ENCODE measurements around the gene FAM53A. TPM values are rescaled to one million over a fixed set of nuclear protein-coding genes. Genes with fewer than 3 reads are reported as not detected.
A peak's percentile ranks its signal among the peaks of the same experiment; 100 is the strongest.

Gene FAM53A
- total RNA-seq, 2 donors from 2014 or later = 1.5 to 1.7 TPM

DNA sequence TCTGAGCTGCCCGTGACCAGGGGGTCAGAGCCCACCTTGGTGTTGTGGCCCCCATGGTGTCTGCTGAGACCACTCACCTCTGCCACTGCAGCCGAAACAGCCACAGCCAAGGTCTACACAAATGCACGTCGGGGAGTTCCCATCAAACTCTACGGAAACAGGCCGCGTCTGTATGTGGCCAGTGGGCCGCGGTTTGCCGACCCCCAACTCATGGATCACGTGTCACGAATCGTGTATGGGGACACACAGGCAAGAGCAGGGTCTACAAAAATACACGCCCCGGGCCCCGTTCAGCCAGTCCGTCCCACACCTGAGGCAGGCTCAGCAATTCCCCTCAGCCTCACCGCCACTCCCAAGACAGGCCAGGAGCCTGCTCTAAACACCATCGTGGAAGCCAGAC lies 53.8 kb downstream of the FAM53A start:
- intact Hi-C loops (cut with DNase I) = no loop called here
- no peak for DNase-seq (ENCODE audit: low spot score)

DNA sequence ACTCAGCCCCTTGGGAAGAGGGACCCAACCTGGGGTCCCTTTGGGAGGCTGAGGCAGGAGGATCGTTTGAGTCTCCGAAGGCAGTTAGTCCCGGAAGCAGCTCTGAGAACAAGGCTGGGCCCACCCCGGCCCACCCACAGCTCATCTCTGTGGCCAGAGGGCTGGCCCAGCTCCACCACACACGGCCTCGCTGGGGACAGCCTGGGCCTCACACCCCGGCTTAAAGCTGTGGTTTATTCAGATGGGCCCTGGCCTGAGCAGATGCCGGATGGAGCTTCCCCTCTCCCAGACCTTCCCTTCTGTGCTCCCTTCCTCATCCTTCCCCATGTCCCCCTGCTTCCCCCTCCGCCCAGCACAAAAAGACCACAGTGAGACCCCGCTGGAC lies 54.4 kb downstream of the FAM53A start:
- intact Hi-C loops (cut with DNase I) = loop anchor here (5.0 to 10.0 kb wide), 2 partner anchors 272 to 275 kb away; no protein-coding TSS in a partner anchor
- DNase-seq (ENCODE audit: low spot score) = no peak

DNA sequence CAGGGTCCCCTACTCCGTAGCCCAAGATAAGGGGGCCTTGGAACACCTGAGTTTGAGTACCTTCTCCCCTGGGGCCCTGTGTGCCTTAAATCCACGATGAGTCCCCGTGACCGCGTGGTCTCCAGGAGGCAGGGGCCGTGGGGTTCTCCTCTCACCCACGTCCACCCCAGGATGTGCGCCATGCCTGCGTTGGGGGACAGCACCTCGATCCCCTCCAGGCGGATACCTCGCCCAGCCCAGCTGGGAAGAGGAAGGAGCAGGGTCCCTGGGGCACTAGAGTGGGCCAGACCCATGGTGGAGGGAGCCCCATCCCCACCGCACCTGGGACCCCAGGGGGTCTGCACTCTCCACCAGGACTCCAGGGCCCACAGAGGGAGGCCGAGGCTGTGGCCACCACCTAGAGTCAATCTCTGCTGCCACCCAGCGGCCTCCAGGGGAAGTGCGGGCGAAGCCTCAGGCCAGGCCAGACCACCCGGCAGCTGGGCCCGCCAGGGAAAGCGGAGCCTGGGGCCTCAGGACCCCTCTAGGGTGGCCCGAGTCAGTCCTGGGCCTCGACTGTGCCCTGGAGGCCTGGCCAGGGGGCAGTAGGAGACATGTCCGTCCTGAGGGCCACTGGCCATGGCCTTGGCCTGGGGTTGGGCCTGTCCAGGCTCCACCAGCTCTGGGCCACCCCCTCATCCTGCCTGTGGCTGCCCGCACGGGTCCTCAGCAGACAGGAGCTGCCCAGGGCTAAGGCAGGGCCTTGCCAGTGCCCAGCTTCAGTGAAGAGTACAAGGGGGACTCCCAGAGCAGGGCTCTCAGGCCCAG lies 55.0 kb downstream of the FAM53A start:
- DNase-seq (ENCODE audit: low spot score) = peak; percentile 90
- intact Hi-C loops (cut with DNase I) = loop anchor here (5.0 to 10.0 kb wide), 2 partner anchors 272 to 274 kb away; no protein-coding TSS in a partner anchor

DNA sequence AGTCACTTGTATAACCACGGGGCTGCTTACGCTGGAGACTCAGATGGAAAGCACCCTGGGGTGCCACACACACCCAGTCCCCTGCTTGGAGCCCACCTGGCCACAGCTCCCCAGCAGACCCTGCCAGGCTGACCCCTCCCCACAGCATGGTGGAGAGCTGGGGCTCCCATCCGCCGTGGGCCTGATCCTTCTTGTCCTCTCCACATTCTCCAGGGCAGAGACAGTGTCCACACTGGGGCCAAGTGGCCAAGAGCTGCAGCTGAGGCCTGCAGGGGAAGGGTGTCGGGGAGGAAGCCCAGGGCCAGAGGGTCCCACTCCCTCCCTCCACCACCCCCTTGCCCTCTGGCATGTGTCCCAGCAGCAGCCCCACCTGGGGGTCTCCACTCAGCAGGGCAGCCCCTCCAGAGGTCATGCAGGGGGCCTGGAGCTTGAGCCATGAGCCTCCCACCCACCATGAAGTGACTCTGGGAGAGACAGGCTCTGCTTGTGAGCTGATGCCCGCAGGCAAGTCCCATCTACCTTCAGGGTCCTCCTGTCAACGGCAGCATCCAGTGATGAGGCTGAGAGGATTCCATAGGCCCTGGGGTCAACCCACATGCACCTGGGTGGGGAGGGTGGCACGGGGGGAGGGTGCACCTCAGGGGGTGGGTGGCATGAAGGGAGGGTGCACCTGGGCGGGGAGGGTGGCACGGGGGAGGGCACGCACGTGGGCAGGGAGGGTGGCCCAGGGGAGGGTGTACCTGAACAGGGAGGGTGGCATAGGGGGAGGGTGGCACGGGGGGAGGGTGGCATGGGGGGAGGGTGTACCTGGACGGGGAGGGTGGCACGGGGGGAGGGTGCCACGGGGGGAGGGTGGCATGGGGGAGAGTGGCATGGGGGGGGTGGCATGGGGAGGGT lies 56.4 kb downstream of the FAM53A start:
- intact Hi-C loops (cut with DNase I) = loop anchor here (5.0 to 10.0 kb wide), 2 partner anchors 270 to 273 kb away; no protein-coding TSS in a partner anchor
- no peak for DNase-seq (ENCODE audit: low spot score)

DNA sequence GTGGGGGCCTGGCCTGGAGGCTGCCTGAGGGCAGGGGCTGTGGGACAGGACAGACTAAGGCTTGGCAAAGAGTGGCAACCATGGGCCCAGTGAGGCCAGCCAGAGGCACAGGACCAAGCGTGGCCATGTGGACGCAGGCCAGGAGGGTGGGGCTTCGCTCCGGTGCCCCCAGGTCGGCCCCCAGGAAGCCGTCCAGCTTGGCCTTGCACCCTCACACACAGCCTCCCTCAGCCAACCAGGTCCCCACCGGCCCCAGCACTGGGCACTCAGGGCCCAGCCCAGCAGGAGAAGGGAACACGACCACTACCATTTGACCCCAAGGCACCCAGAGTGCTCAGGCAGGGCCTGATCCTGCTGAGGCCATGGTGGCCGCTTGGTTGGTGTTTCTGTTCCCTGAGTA lies 57.2 kb downstream of the FAM53A start:
- no peak for DNase-seq (ENCODE audit: low spot score)
- intact Hi-C loops (cut with DNase I) = loop anchor here (5.0 to 10.0 kb wide), 2 partner anchors 270 to 272 kb away; no protein-coding TSS in a partner anchor

DNA sequence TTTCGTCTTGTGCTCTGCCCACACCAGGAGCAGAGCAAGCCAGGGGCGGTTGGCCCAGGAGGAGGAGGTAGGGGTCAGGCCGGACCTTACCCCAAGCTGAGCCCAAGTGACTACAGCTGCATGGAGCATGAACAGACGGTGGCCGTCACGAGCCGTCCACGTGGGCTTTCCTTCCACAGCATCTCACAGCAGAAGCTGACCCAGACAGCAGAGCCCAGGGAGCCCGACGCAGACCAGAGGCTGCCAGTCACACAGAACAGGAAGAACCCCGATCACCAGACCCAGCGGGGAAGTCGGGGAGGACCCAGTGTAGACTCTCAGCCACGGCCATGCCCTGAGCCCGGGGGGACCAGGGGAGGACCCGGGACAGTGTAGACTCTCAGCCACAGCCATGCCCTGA lies 58.0 kb downstream of the FAM53A start:
- intact Hi-C loops (cut with DNase I) = loop anchor here (5.0 to 10.0 kb wide), 2 partner anchors 269 to 271 kb away; no protein-coding TSS in a partner anchor
- DNase-seq (ENCODE audit: low spot score) = no peak

DNA sequence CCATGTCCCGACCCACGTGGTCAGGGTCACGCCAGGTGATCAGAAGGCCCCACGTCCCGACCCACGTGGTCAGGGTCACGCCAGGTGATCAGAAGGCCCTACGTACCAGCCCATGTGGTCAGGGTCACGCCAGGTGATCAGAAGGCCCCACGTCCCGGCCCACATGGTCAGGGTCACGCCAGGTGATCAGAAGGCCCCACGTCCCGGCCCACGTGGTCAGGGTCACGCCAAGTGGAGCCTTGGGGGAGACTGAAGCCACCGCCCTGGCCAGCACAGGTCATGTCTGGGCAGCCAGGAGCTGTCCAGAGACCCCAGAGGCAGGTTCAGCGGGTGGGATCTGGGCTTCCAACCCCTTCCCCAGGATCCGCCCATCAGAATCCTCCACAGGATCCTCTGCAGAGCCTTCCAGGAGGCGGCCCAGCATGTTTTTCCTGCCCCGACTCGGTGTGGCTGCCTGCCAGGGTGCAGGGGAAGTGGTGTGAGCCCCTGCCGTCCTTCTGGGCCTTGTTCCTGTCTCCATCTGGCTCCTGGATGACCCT lies 58.4 kb downstream of the FAM53A start:
- intact Hi-C loops (cut with DNase I) = loop anchor here (5.0 to 10.0 kb wide), 2 partner anchors 268 to 271 kb away; no protein-coding TSS in a partner anchor
- no peak for DNase-seq (ENCODE audit: low spot score)

DNA sequence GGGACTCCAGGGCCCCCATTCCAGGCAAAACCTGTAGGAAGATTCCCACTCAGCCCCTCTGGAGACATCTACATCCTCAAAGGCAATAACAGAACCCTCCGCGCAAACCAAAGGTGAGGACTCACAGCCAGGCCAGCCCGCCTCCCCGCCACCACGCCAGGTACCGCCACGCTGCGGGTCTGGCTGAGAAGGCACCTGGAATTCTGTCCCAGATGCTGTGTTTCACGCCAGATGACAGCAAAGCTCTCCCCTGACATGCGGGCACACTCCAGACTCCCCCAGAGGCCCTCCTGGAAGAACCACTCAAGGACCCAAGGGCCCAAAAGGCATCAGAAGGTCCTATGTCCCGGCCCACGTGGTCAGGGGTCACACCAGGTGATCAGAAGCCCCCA lies 59.6 kb downstream of the FAM53A start:
- no peak for DNase-seq (ENCODE audit: low spot score)
- intact Hi-C loops (cut with DNase I) = loop anchor here in 1 of 2 donors (10.0 kb wide), 1 partner anchor 270 kb away; no protein-coding TSS in a partner anchor

DNA sequence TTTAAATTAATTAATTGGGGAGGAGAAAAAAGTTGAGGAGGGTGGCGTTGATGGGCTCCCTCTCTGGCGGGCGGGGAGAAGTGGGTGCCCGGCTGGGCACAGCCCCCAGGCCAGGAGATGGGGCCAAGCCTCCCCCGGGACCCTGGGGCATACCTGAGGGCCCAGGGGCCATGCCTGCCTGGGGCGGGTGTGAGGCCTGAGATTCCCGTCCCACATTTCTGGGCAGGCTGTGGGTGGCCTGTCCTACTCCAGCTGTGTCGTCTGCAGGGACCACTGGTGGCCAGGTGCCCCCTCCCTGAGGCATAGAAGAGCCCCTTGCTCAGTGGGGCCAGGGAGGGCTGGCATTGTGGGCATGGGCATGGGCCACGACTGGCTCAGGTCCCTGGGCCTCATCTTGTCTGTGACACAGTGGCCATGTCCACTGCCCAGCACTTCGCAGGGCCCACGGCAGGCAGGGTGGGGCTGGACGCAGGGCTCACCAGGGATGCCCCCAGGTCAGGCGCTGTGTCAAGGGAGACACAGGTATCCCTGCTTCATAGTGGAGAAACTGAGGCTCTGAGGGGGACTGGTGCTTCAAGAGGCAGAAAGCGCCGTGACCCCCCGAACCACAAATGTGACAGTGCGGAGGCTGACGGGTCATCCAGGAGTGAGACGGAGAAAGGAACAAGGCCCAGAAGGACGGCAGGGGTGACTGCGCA lies 60.1 kb downstream of the FAM53A start:
- no peak for DNase-seq (ENCODE audit: low spot score)
- intact Hi-C loops (cut with DNase I) = loop anchor here in 1 of 2 donors (10.0 kb wide), 1 partner anchor 269 kb away; no protein-coding TSS in a partner anchor

DNA sequence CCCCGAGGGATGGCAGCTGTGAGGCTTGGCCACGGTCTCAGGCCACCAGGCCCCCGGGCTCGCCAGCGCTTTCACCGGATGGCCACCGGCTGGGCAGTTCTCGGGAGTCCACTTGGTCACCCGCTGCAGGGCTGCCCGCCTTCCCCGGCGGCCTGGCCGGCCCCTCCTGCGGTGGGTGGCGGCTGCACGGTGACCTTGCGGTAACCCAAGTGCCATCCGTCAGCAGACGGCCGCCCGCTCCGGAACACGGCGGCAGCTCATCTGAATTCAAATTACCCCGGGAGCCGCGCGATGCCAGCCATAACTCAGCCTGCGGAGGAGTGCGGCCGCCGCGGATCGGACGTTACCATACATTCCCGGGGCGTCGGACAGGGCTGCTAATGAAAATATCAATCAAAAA lies 60.7 kb downstream of the FAM53A start:
- intact Hi-C loops (cut with DNase I) = loop anchor here in 1 of 2 donors (10.0 kb wide), 1 partner anchor 269 kb away; no protein-coding TSS in a partner anchor
- DNase-seq (ENCODE audit: low spot score) = no peak

DNA sequence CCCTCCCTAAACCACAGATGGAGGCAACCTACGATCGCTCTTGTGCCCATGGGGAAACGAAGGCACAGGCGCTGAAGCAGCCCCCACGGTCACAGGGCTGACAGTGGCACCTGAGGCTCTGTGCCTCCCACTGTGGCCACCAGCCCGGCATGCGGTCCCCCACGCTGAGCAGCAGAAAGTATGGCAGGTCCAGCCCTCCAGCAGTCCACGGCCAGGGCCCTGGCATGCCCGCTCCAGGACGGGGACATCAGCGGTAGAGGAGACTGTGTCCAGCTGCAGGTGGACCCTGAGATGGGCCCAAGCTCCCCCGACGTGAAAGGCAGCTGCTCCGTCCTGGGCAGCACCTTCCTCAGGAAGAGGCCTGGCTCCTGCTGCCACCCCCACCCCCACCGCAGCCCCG lies 61.2 kb downstream of the FAM53A start:
- DNase-seq (ENCODE audit: low spot score) = no peak
- intact Hi-C loops (cut with DNase I) = loop anchor here in 1 of 2 donors (10.0 kb wide), 1 partner anchor 268 kb away; no protein-coding TSS in a partner anchor

DNA sequence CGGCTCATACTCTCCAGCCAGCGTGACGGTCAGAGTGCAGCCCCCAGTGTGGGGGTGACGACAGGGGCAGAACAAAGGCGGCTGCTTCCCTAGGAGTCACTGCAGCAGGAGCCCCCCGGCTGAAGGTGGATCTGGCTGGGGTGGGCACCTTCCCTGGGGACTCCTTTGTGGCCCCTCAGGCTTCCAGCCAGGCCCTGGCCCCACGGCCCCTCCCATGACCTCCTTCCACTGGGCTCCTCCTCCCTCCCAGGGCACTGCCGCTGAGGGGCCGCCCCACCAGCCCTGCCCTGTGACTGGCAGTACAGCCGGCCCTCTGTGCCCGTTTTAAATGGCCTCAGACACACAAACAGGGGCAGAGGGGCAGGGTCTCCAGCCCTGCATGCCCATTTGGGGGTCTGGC lies 61.9 kb downstream of the FAM53A start:
- intact Hi-C loops (cut with DNase I) = loop anchor here in 1 of 2 donors (10.0 kb wide), 1 partner anchor 267 kb away; no protein-coding TSS in a partner anchor
- DNase-seq (ENCODE audit: low spot score) = no peak

DNA sequence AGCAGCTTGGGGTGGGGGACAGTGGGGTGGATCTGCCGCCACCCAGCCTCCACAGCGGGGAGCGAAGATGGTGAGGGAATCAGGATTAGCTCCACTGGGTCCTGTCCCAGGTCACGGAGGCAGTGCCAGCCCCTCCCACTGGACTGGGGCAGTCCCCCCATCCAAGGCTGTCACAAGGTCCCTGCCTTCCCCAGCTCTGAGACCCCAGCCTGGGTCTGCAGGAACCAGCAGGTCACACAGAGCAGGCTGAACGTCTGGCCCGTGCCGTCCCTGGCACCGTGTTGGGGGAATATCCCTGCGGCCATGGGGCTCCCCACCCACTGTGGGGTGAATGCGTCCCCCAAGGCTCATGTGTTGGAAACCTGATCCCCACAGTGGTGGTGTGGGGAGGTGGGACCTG lies 62.6 kb downstream of the FAM53A start:
- intact Hi-C loops (cut with DNase I) = loop anchor here in 1 of 2 donors (10.0 kb wide), 1 partner anchor 267 kb away; no protein-coding TSS in a partner anchor
- DNase-seq (ENCODE audit: low spot score) = no peak

DNA sequence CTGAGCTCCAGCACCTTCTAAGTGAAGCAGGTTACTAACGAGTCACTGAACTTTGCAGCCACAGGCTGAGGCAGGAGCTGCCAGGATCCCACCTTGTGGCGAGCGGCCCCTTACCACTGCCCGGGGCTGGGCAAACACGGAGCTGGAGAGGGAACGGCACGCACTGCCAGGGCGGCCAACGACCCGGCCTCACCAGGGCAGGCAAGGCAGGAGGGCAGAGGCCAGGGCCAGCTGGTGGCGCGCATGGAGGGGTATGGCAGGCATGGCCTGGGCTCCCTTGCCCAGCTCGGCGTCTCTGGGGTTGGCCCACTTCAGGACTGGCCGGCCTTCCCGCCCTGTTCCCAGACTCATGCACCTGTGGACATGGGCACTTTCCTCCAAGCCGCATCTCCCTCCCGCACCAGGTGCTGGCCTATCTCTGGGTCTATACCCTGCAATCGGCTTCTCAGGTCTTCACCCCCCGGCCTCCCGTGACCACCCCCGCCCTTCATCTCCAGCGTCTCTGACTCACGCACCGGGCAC lies 64.9 kb downstream of the FAM53A start:
- DNase-seq (ENCODE audit: low spot score) = no peak
- intact Hi-C loops (cut with DNase I) = no loop called here

DNA sequence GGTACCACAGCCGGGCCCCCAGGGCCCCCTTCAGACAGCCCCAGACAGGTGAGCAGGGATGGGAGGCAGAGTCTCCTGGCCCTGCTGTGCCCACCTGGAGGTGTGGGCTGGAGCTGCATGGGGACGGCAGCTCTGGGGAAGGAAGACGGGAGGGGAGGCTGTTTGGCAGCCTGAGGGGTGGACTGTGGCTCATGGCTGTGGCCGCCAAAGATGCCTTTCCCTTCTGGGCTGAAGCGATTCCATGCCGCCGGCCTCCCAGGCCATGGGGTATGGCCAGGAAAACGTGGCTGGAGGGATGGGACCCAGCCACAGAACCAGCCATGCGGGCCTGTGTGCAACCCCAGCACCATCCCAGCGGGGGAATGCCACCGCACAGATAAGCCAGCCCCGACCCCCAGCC lies 65.7 kb downstream of the FAM53A start:
- intact Hi-C loops (cut with DNase I) = no loop called here
- DNase-seq (ENCODE audit: low spot score) = no peak

DNA sequence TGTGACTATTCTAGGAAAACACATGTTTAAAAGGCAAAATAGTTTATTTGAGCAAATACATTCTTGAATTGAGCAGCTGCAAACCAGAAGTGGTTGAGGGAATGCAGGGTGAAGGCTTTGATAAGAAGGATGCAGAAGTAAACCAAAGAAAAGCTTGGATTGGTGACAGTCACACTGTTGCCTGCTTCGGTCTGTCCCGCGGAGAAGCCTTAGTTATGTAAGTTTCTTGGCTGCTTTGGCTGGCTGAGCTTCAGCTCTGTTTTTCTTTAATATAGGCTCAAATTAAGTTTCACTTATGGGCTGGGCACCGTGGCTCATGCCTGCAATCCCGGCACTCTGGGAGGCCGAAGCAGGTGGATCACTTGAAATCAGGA lies 67.6 kb downstream of the FAM53A start:
- intact Hi-C loops (cut with DNase I) = no loop called here
- no peak for DNase-seq (ENCODE audit: low spot score)

DNA sequence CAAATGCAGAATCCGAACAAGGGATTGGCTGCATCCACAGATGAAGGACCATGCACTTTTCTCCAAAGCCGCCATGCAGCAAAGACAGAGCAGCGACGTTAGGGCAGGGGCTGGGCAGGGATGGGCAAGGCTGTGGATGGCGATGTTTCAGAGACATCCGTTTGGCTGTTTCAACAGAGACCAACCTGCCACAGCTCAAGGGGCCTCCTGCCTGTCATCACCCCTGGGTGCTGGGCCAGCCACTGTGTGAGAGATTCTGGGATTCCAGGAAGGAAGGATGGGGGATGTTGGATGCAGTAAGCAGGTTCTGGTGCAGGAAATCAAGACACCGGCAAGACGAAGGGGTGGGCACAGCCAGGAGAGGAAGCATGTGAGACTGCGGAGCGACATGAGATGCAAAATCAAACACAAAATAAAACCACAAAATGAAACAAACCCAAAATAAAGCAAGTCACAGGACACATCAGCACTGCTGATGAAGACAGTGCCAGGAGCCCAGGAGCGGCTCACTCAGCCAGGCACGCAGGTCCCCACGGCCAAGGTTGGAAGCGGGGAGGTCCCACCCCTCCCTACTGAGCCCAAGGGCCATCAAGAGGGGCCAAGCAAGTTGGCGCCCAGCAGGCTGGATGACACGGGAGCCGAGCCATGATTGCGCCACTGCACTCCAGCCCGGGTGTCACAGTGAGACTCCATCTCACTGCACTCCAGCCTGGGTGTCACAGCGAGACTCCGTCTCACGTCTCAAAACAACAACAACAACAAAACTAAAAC lies 68.1 kb downstream of the FAM53A start:
- intact Hi-C loops (cut with DNase I) = no loop called here
- DNase-seq (ENCODE audit: low spot score) = no peak

All from posterior vena cava (tissue), 2 donors.